Measurements from ENCODE around the gene DZIP1.

The DZIP1 gene

GRCh38 chr13:95626768-95627167 lies 17.7 kb downstream of the DZIP1 start:
- Histone ChIP-seq H3K9me3 (ENCODE audit: control insufficient read depth in 5 of 5, low read length in 5 of 5) (peaks cover 0 to 3% (median 0%) of the 10 kb centered on the region in 5 donors), H3K27me3 (ENCODE audit: control insufficient read depth in 5 of 5, insufficient read depth in 4 of 5, low read length in 5 of 5) (no peaks in the 10 kb centered on the region), H3K36me3 (ENCODE audit: control insufficient read depth in 5 of 5, insufficient read depth in 5 of 5, low read length in 5 of 5) (peaks cover 0 to 9% (median 2%) of the 10 kb centered on the region in 5 donors)

GRCh38 chr13:95624020-95624419 lies 20.5 kb downstream of the DZIP1 start:
- no peak overlapping the region for H3K27ac ChIP-seq (ENCODE audit: low read depth, low read length)
- H3K4me1 ChIP-seq (ENCODE audit: control insufficient read depth in 5 of 5, insufficient read depth in 5 of 5, low read length in 5 of 5), result no peaks in the 10 kb centered on the region
- no peaks in the 10 kb centered on the region for H3K27me3 ChIP-seq (ENCODE audit: control insufficient read depth in 5 of 5, insufficient read depth in 4 of 5, low read length in 5 of 5)
- peaks cover 0 to 3% (median 0%) of the 10 kb centered on the region in 5 donors for H3K9me3 ChIP-seq (ENCODE audit: control insufficient read depth in 5 of 5, low read length in 5 of 5)
- no peak overlapping the region for H3K4me3 ChIP-seq (ENCODE audit: low read depth in 1 of 5, low read length in 5 of 5)
- no peak overlapping the region for H3K9ac ChIP-seq (ENCODE audit: low read length in 5 of 5)
- peaks cover 0 to 7% (median 0%) of the 10 kb centered on the region in 5 donors for H3K36me3 ChIP-seq (ENCODE audit: control insufficient read depth in 5 of 5, insufficient read depth in 5 of 5, low read length in 5 of 5)

More at GRCh38 chr13:95626768-95627167, 17.7 kb downstream of the DZIP1 start:
- Histone ChIP-seq H3K9ac (ENCODE audit: low read length in 5 of 5) (no peak overlapping the region), H3K27ac (ENCODE audit: low read depth, low read length) (no peak overlapping the region), H3K4me3 (ENCODE audit: low read depth in 1 of 5, low read length in 5 of 5) (no peak overlapping the region), H3K4me1 (ENCODE audit: control insufficient read depth in 5 of 5, insufficient read depth in 5 of 5, low read length in 5 of 5) (no peaks in the 10 kb centered on the region)

DNA sequence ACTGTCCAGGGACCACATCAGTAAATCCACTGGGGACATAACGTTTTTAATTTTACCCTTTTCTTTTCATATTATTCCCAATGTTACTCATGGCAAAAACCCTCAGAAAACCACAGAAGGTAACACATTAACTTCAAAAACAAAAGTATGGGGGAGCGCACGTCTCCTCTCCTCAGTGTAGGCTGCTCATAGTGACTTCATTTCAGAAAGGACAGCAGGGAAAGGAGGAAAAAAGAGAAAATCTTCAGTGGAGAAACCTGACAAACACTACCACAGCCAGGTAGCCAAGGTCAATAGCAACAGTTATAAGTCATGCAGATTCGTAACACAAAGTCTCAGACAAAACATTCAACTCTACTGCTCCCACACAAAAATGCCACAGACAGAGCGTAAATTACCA lies 21.4 kb downstream of the DZIP1 start:
- no peaks in the 10 kb centered on the region for H3K4me1 ChIP-seq (ENCODE audit: control insufficient read depth in 5 of 5, insufficient read depth in 5 of 5, low read length in 5 of 5)
- H3K9me3 ChIP-seq (ENCODE audit: control insufficient read depth in 5 of 5, low read length in 5 of 5), result peaks cover 0 to 3% (median 0%) of the 10 kb centered on the region in 5 donors
- no peak overlapping the region for H3K27ac ChIP-seq (ENCODE audit: low read depth, low read length)
- H3K4me3 ChIP-seq (ENCODE audit: low read depth in 1 of 5, low read length in 5 of 5), result no peak overlapping the region
- H3K27me3 ChIP-seq (ENCODE audit: control insufficient read depth in 5 of 5, insufficient read depth in 4 of 5, low read length in 5 of 5), result no peaks in the 10 kb centered on the region
- peaks cover 0 to 7% (median 0%) of the 10 kb centered on the region in 5 donors for H3K36me3 ChIP-seq (ENCODE audit: control insufficient read depth in 5 of 5, insufficient read depth in 5 of 5, low read length in 5 of 5)
- no peak overlapping the region for H3K9ac ChIP-seq (ENCODE audit: low read length in 5 of 5)

DNA sequence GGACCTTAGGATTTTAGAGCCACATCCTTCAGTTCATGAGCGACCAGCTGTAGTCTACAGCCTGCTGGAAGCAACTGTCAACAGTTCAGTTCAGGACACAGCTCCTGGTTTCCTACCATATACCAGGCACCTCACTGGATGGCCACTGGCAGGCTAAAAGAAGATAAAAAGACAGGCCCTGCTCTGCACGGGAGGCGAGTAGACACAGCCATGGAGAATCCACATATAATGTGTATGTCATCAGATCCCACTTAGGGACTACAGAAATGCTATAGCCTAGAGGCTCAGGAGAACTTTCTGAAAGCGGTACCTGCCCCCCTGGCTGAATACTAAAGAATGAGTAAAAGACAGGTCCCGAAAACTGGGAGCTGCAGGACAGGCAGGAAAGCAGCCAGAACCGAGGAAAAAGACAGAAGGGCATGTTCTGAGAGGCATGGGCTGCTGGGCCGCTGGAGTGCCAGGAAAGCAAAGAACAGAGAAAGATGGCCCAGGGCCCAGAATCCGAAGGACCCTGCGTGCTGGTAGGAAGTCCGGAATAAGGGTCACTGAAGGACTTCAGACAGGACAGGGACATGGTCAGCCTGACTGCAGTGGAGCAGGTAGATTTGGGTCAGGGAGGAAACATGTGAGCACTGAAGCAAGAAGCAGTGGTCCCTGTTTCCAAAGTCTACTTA lies 23.5 kb downstream of the DZIP1 start:
- Histone ChIP-seq H3K9ac (ENCODE audit: low read length in 5 of 5) (peak overlapping the region in 1 of 5 donors; percentile 22), H3K4me3 (ENCODE audit: low read depth in 1 of 5, low read length in 5 of 5) (no peak overlapping the region), H3K4me1 (ENCODE audit: control insufficient read depth in 5 of 5, insufficient read depth in 5 of 5, low read length in 5 of 5) (no peaks in the 10 kb centered on the region), H3K27ac (ENCODE audit: low read depth, low read length) (no peak overlapping the region), H3K36me3 (ENCODE audit: control insufficient read depth in 5 of 5, insufficient read depth in 5 of 5, low read length in 5 of 5) (peaks cover 0 to 7% (median 3%) of the 10 kb centered on the region in 5 donors), H3K9me3 (ENCODE audit: control insufficient read depth in 5 of 5, low read length in 5 of 5) (no peaks in the 10 kb centered on the region), H3K27me3 (ENCODE audit: control insufficient read depth in 5 of 5, insufficient read depth in 4 of 5, low read length in 5 of 5) (no peaks in the 10 kb centered on the region)

DNA sequence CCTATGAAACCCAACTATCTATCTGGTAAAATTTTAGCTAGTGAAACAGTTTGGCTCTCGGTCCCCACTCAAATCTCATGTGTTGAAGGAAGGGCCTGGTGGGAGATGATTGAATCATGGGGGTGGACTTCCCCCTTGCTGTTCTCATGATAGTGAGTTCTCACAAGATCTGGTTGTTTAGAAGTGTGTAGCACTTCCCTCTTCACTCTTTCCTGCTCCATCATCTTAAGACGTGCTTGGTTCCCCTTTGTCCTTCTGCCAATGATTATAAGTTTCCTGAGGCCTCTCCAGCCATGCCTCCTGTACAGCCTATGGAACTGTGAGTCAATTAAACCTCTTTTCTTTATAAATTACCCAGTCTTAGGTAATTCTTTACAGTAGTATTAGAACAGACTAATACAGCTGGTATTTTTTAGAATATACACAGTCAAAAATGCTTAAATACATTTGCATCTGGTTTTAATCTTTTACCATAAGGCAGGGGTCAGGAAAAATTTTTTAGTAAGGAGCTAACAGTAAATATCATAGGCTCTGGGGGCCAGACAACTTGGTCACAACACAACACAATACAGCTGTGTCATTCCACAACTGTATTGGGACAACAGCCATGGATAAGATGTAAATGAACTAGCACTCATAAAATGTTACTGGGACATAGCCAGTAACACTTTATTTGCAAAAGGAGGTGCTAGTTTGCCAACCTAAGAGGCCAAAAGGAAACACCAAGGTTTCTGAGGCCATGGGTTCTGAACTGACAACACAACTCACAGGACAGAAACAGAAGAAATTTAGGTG lies 24.3 kb downstream of the DZIP1 start:
- no peak overlapping the region for H3K27ac ChIP-seq (ENCODE audit: low read depth, low read length)
- peaks cover 0 to 8% (median 4%) of the 10 kb centered on the region in 5 donors for H3K36me3 ChIP-seq (ENCODE audit: control insufficient read depth in 5 of 5, insufficient read depth in 5 of 5, low read length in 5 of 5)
- no peak overlapping the region for H3K9ac ChIP-seq (ENCODE audit: low read length in 5 of 5)
- no peak overlapping the region for H3K4me3 ChIP-seq (ENCODE audit: low read depth in 1 of 5, low read length in 5 of 5)
- H3K9me3 ChIP-seq (ENCODE audit: control insufficient read depth in 5 of 5, low read length in 5 of 5), result no peaks in the 10 kb centered on the region
- H3K27me3 ChIP-seq (ENCODE audit: control insufficient read depth in 5 of 5, insufficient read depth in 4 of 5, low read length in 5 of 5), result no peaks in the 10 kb centered on the region
- no peaks in the 10 kb centered on the region for H3K4me1 ChIP-seq (ENCODE audit: control insufficient read depth in 5 of 5, insufficient read depth in 5 of 5, low read length in 5 of 5)

GRCh38 chr13:95615539-95615938 lies 29.0 kb downstream of the DZIP1 start:
- no peaks in the 10 kb centered on the region for H3K9me3 ChIP-seq (ENCODE audit: control insufficient read depth in 5 of 5, low read length in 5 of 5)
- no peak overlapping the region for H3K27ac ChIP-seq (ENCODE audit: low read depth, low read length)
- no peak overlapping the region for H3K9ac ChIP-seq (ENCODE audit: low read length in 5 of 5)
- H3K4me1 ChIP-seq (ENCODE audit: control insufficient read depth in 5 of 5, insufficient read depth in 5 of 5, low read length in 5 of 5), result no peaks in the 10 kb centered on the region
- H3K27me3 ChIP-seq (ENCODE audit: control insufficient read depth in 5 of 5, insufficient read depth in 4 of 5, low read length in 5 of 5), result no peaks in the 10 kb centered on the region
- peaks cover 0 to 5% (median 1%) of the 10 kb centered on the region in 5 donors for H3K36me3 ChIP-seq (ENCODE audit: control insufficient read depth in 5 of 5, insufficient read depth in 5 of 5, low read length in 5 of 5)
- H3K4me3 ChIP-seq (ENCODE audit: low read depth in 1 of 5, low read length in 5 of 5), result no peak overlapping the region

DNA sequence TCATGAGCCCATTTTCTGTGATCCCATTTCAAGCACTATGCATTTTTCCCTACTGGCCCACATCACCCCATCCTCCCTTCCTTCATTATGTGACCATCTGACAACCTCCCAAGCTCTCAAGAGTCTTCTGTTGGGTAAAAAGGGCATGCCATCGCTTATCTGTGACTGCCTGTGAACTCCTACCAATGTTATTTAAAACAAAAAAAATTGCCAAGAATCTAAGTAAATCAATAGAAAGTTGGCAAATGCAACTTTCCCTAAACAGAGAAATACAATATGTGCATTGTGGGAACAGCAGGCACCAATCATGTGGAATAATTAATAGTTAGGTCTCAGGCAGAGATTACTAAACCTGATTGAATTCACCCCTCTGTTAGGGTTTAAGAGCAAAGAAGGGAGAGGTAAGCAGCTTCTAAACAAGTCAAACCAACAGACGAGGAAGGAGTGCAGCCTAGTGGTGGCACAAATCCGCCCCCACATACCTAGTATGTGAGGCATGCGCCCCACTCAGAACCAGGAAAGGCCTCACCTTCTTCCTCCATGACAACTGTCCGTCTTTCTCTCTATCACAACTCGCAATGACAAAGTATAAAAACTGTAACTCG lies 29.8 kb downstream of the DZIP1 start:
- Histone ChIP-seq H3K27ac (ENCODE audit: low read depth, low read length) (no peak overlapping the region), H3K9me3 (ENCODE audit: control insufficient read depth in 5 of 5, low read length in 5 of 5) (no peaks in the 10 kb centered on the region), H3K27me3 (ENCODE audit: control insufficient read depth in 5 of 5, insufficient read depth in 4 of 5, low read length in 5 of 5) (no peaks in the 10 kb centered on the region), H3K4me1 (ENCODE audit: control insufficient read depth in 5 of 5, insufficient read depth in 5 of 5, low read length in 5 of 5) (no peaks in the 10 kb centered on the region), H3K36me3 (ENCODE audit: control insufficient read depth in 5 of 5, insufficient read depth in 5 of 5, low read length in 5 of 5) (peaks cover 0 to 5% (median 0%) of the 10 kb centered on the region in 5 donors), H3K9ac (ENCODE audit: low read length in 5 of 5) (no peak overlapping the region), H3K4me3 (ENCODE audit: low read depth in 1 of 5, low read length in 5 of 5) (no peak overlapping the region)

DNA sequence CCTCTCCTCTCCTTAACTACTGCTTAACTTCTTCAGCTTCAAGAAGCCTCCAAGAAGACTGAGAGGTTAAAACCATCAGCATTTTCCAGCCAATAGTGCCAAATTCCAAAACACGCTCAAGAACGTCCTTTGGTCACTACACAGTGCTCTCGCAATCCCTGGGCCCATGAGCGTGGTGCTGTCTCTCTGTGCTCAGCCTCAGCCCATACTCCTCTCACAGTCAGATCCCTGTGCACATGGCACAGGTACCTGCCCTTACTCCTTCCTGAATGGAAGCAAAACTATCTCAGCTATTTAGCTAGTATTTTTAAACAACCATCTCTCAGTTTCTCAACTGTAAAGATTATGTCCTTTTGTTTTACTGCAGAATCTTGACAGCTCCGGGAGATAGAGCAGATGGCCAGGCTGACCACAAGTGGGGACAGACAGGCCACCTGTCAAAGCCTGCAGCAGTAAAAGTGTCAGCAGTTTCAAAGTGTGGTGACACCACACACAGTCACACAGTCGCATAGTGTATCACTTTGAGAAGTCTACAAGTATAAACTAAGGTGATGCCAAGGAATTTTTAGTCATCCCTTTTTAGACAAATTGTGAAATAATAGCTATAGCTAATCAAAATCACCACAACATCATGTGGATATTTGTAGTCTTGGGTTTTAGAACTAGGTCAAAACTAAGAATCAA lies 35.7 kb downstream of the DZIP1 start:
- Histone ChIP-seq H3K9ac (ENCODE audit: low read length in 5 of 5) (no peak overlapping the region), H3K27me3 (ENCODE audit: control insufficient read depth in 5 of 5, insufficient read depth in 4 of 5, low read length in 5 of 5) (no peaks in the 10 kb centered on the region), H3K4me1 (ENCODE audit: control insufficient read depth in 5 of 5, insufficient read depth in 5 of 5, low read length in 5 of 5) (no peaks in the 10 kb centered on the region), H3K36me3 (ENCODE audit: control insufficient read depth in 5 of 5, insufficient read depth in 5 of 5, low read length in 5 of 5) (no peaks in the 10 kb centered on the region), H3K9me3 (ENCODE audit: control insufficient read depth in 5 of 5, low read length in 5 of 5) (no peaks in the 10 kb centered on the region), H3K4me3 (ENCODE audit: low read depth in 1 of 5, low read length in 5 of 5) (no peak overlapping the region), H3K27ac (ENCODE audit: low read depth, low read length) (no peak overlapping the region)

- H3K27ac ChIP-seq (ENCODE audit: low read depth, low read length), result no peak overlapping the region
- H3K27me3 ChIP-seq (ENCODE audit: control insufficient read depth in 5 of 5, insufficient read depth in 4 of 5, low read length in 5 of 5), result no peaks in the 10 kb centered on the region
- no peaks in the 10 kb centered on the region for H3K36me3 ChIP-seq (ENCODE audit: control insufficient read depth in 5 of 5, insufficient read depth in 5 of 5, low read length in 5 of 5)
- H3K4me1 ChIP-seq (ENCODE audit: control insufficient read depth in 5 of 5, insufficient read depth in 5 of 5, low read length in 5 of 5), result no peaks in the 10 kb centered on the region
- H3K4me3 ChIP-seq (ENCODE audit: low read depth in 1 of 5, low read length in 5 of 5), result no peak overlapping the region
- H3K9me3 ChIP-seq (ENCODE audit: control insufficient read depth in 5 of 5, low read length in 5 of 5), result no peaks in the 10 kb centered on the region
- H3K9ac ChIP-seq (ENCODE audit: low read length in 5 of 5), result no peak overlapping the region
Observed at GRCh38 chr13:95607366-95607765, 37.1 kb downstream of the DZIP1 start.

Data from subcutaneous abdominal adipose tissue (tissue), 5 donors.